IPS DF 6.9 (cell line): ENCODE data around the gene SLC35F1.

Experiments
- DNase-seq: peaks from one replicate; pipeline ENCODE4 v3.0.0-alpha.2; 2013; ENCODE audit warnings: low read depth, low spot score
- H3K27ac ChIP-seq: one replicate; pipeline ENCODE4 v1.5.1; 2013; ENCODE audit warnings: low read length, control low read depth
- H3K27me3 ChIP-seq: 2 replicates; pipeline ENCODE4 v1.6.1; 2013; ENCODE audit warnings: mild to moderate bottlenecking, low read length; ENCODE audit not compliant: control insufficient read depth, insufficient read depth
- H3K36me3 ChIP-seq: 2 replicates; pipeline ENCODE4 v1.6.1; 2013; ENCODE audit warnings: low read length; ENCODE audit not compliant: control insufficient read depth, insufficient read depth
- H3K4me1 ChIP-seq: 2 replicates; pipeline ENCODE4 v1.6.1; 2013; ENCODE audit warnings: low read length; ENCODE audit not compliant: control insufficient read depth, insufficient read depth
- H3K4me3 ChIP-seq: 2 replicates; pipeline ENCODE4 v1.5.1; 2013; ENCODE audit warnings: mild to moderate bottlenecking, low read length
- H3K9me3 ChIP-seq: 2 replicates; pipeline ENCODE4 v1.6.1; 2013; ENCODE audit warnings: low read length, inconsistent platforms; ENCODE audit not compliant: control insufficient read depth, insufficient read depth
- WGBS: extraction: QIAGEN DNeasy Blood & Tissue Kit; methylation state at CpG from one replicate; pipeline ENCODE4 v1.1.7; 2013; ENCODE audit warnings: mixed read lengths, missing lambda C conversion rate; ENCODE audit not compliant: insufficient read length, insufficient coverage; 5-methylcytosine and 5-hydroxymethylcytosine counted together

The SLC35F1 gene

GRCh38 chr6:118174071-118174470, 267.0 kb downstream of the SLC35F1 start:
- H3K4me1 ChIP-seq = no peaks in the 10 kb centered on the region
- no peaks in the 10 kb centered on the region for H3K36me3 ChIP-seq
- no peak for DNase-seq
- no CpG with 5 or more reads among the region's 1 CpG for WGBS
- no peak overlapping the region for H3K4me3 ChIP-seq
- no peaks in the 10 kb centered on the region for H3K9me3 ChIP-seq
- no peaks in the 10 kb centered on the region for H3K27me3 ChIP-seq
- no peak overlapping the region for H3K27ac ChIP-seq

- H3K9me3 ChIP-seq = no peaks in the 10 kb centered on the region
- WGBS = no CpG with 5 or more reads among the region's 3 CpGs
- H3K27me3 ChIP-seq = no peaks in the 10 kb centered on the region
- H3K27ac ChIP-seq = no peak overlapping the region
- no peak for DNase-seq
- no peaks in the 10 kb centered on the region for H3K4me1 ChIP-seq
- no peak overlapping the region for H3K4me3 ChIP-seq
- no peaks in the 10 kb centered on the region for H3K36me3 ChIP-seq
These were observed 270.7 kb downstream of the SLC35F1 start for GRCh38 chr6:118177720-118178119.

GRCh38 chr6:118179048-118179447, 272.0 kb downstream of the SLC35F1 start:
- DNase-seq = no peak
- Histone ChIP-seq H3K36me3 (no peaks in the 10 kb centered on the region), H3K4me1 (no peaks in the 10 kb centered on the region), H3K4me3 (no peak overlapping the region), H3K27me3 (no peaks in the 10 kb centered on the region), H3K27ac (no peak overlapping the region), H3K9me3 (no peaks in the 10 kb centered on the region)
- WGBS = no CpG with 5 or more reads among the region's 1 CpG

GRCh38 chr6:118186672-118187567, 279.9 kb downstream of the SLC35F1 start:
- Histone ChIP-seq H3K27ac (no peak overlapping the region), H3K4me3 (no peak overlapping the region), H3K27me3 (no peaks in the 10 kb centered on the region), H3K4me1 (no peaks in the 10 kb centered on the region), H3K9me3 (no peaks in the 10 kb centered on the region), H3K36me3 (no peaks in the 10 kb centered on the region)
- no peak for DNase-seq
- WGBS = no CpG with 5 or more reads among the region's 1 CpG

- H3K4me3 ChIP-seq = no peak overlapping the region
- H3K27ac ChIP-seq = no peak overlapping the region
- no CpG with 5 or more reads among the region's 3 CpGs for WGBS
- H3K9me3 ChIP-seq = no peaks in the 10 kb centered on the region
- no peak for DNase-seq
- H3K27me3 ChIP-seq = no peaks in the 10 kb centered on the region
- H3K36me3 ChIP-seq = no peaks in the 10 kb centered on the region
- H3K4me1 ChIP-seq = no peaks in the 10 kb centered on the region
These were observed 280.6 kb downstream of the SLC35F1 start for GRCh38 chr6:118187568-118188164.

- H3K36me3 ChIP-seq = no peaks in the 10 kb centered on the region
- WGBS = no CpG with 5 or more reads among the region's 2 CpGs
- H3K27me3 ChIP-seq = no peaks in the 10 kb centered on the region
- H3K9me3 ChIP-seq = no peaks in the 10 kb centered on the region
- no peaks in the 10 kb centered on the region for H3K4me1 ChIP-seq
- H3K27ac ChIP-seq = no peak overlapping the region
- no peak for DNase-seq
- no peak overlapping the region for H3K4me3 ChIP-seq
These were observed 281.5 kb downstream of the SLC35F1 start for GRCh38 chr6:118188561-118188960.

- Histone ChIP-seq H3K9me3 (no peaks in the 10 kb centered on the region), H3K4me1 (peaks cover 2% of the 10 kb centered on the region; the same call in 1 of the 2 replicates), H3K27me3 (no peaks in the 10 kb centered on the region), H3K36me3 (no peaks in the 10 kb centered on the region), H3K4me3 (no peak overlapping the region), H3K27ac (no peak overlapping the region)
- no CpG with 5 or more reads among the region's 3 CpGs for WGBS
- no peak for DNase-seq
These were observed 290.5 kb downstream of the SLC35F1 start for GRCh38 chr6:118197539-118197938.

- Histone ChIP-seq H3K9me3 (no peaks in the 10 kb centered on the region), H3K4me3 (no peak overlapping the region), H3K36me3 (no peaks in the 10 kb centered on the region), H3K27ac (no peak overlapping the region), H3K4me1 (peaks cover 2% of the 10 kb centered on the region; the same call in 1 of the 2 replicates), H3K27me3 (no peaks in the 10 kb centered on the region)
- no CpG with 5 or more reads among the region's 1 CpG for WGBS
- DNase-seq = no peak
These were observed 291.7 kb downstream of the SLC35F1 start for GRCh38 chr6:118198746-118199145.

GRCh38 chr6:118200160-118200559, 293.1 kb downstream of the SLC35F1 start:
- no peak overlapping the region for H3K4me3 ChIP-seq
- H3K4me1 ChIP-seq = peaks cover 2% of the 10 kb centered on the region; the same call in 1 of the 2 replicates
- H3K27me3 ChIP-seq = no peaks in the 10 kb centered on the region
- DNase-seq = no peak
- H3K27ac ChIP-seq = no peak overlapping the region
- no CpG with 5 or more reads among the region's 1 CpG for WGBS
- no peaks in the 10 kb centered on the region for H3K36me3 ChIP-seq
- H3K9me3 ChIP-seq = no peaks in the 10 kb centered on the region

- no peak for DNase-seq
- Histone ChIP-seq H3K36me3 (no peaks in the 10 kb centered on the region), H3K27me3 (no peaks in the 10 kb centered on the region), H3K4me3 (no peak overlapping the region), H3K4me1 (peaks cover 2% of the 10 kb centered on the region; the same call in 1 of the 2 replicates), H3K9me3 (no peaks in the 10 kb centered on the region), H3K27ac (no peak overlapping the region)
- WGBS = no CpG with 5 or more reads among the region's 1 CpG
These were observed 295.5 kb downstream of the SLC35F1 start for GRCh38 chr6:118202517-118202916.
